Adrenal gland (tissue), 5 donors: ENCODE results near the gene TNFAIP8L1.

Experiments
- CTCF ChIP-seq, 6 experiments: fragments of 450-650 bp in 4 of 6; fragments of 200-600 bp in 2 of 6; sonication (generic) in 1 of 6; IDR thresholded peaks; 1 replicate in 5 of 6; 2 replicates in 1 of 6; pipeline versions ENCODE4 v1.5.1 to v1.8.0; 2016 to 2021; ENCODE audit warnings: antibody characterized with exemption in 6 of 6, mild to moderate bottlenecking in 2 of 6, moderate library complexity in 1 of 6
- POLR2A ChIP-seq, 2 donors: fragments of 450-650 bp; IDR thresholded peaks; one replicate each; pipeline ENCODE4 v1.6.1; 2017; ENCODE audit warnings: antibody characterized with exemption in 2 of 2, mild to moderate bottlenecking in 2 of 2, moderate library complexity in 1 of 2
- donor health status: DM: no; HTN: no; CAD: no.

- TF ChIP-seq CTCF (IDR thresholded peaks at IDR 0.05) (no peak), POLR2A (IDR thresholded peaks at IDR 0.05) (no peak)
Measured at GRCh38 chr19:4642625-4643024, 3.3 kb downstream of the TNFAIP8L1 start.
